Cerebellar cortex (tissue), 1 donor: ENCODE measurements around the gene KLRC1.
"Not testable (repeated sequence)": the region's sequence is repeated elsewhere in the genome, so short reads cannot be mapped to it uniquely, and the experiment has no call there.

ENCODE experiments used
- DNase-seq: peaks from one replicate; pipeline ENCODE4 v3.0.0-alpha.2; 2015; ENCODE audit warnings: low spot score

KLRC1 gene

GRCh38 chr12:10420334-10420733 is 32.8 kb downstream of the KLRC1 start, which contains the start of gene KLRC3:
TSS of gene KLRC3 (minus strand) at chr12:10420595. CDS start at chr12:10420550, 45 bp downstream.
- not testable (repeated sequence) for DNase-seq

GRCh38 chr12:10409392-10409791 is 43.8 kb downstream of the KLRC1 start, which contains the start of gene KLRC4:
TSS of gene KLRC4 (minus strand) at chr12:10409757. CDS start at chr12:10409575, 182 bp downstream.
- DNase-seq: no peak

GRCh38 chr12:10408842-10409241 is 44.3 kb downstream of the KLRC1 start:
- no peak for DNase-seq

- DNase-seq: no peak
Measured at GRCh38 chr12:10406725-10407124, 46.5 kb downstream of the KLRC1 start.

- no peak for DNase-seq
Measured at GRCh38 chr12:10405294-10405693, 47.9 kb downstream of the KLRC1 start.

GRCh38 chr12:10404798-10405197 is 48.4 kb downstream of the KLRC1 start:
- DNase-seq: no peak

GRCh38 chr12:10400829-10401228 is 52.3 kb downstream of the KLRC1 start:
- no peak for DNase-seq

- no peak for DNase-seq
Measured at GRCh38 chr12:10398168-10398567, 55.0 kb downstream of the KLRC1 start.

GRCh38 chr12:10397296-10397695 is 55.9 kb downstream of the KLRC1 start:
- no peak for DNase-seq

GRCh38 chr12:10396176-10396575 is 57.0 kb downstream of the KLRC1 start:
- DNase-seq: not testable (repeated sequence)
